ENCODE measurements around the gene C4orf17. TPM values are rescaled to one million over a fixed set of nuclear protein-coding genes. Genes with fewer than 3 reads are reported as not detected.

Gene C4orf17
- total RNA-seq, 2 experiments from 2014 or later = not detected

- H3K27ac ChIP-seq (ENCODE audit: low read depth, low read length, poor library complexity, severe bottlenecking) = no peak overlapping the region
- no peaks in the 10 kb centered on the region for H3K79me2 ChIP-seq (ENCODE audit: insufficient read depth, low read depth, low read length)
- H4K20me1 ChIP-seq (ENCODE audit: insufficient read depth, low read length) = no peaks in the 10 kb centered on the region
- no peak for DNase-seq (ENCODE audit: low spot score)
- no peaks in the 10 kb centered on the region for H3K4me1 ChIP-seq (ENCODE audit: insufficient read depth, low read length, poor library complexity, severe bottlenecking)
- no peaks in the 10 kb centered on the region for H3K9me2 ChIP-seq (ENCODE audit: insufficient read depth, low read length)
- intact Hi-C loops (cut with micrococcal nuclease; ENCODE audit: unreplicated experiment) = loop anchor here (10.0 kb wide), 1 partner anchor 336 kb away; no protein-coding TSS in a partner anchor
- no peaks in the 10 kb centered on the region for H3K9me3 ChIP-seq (ENCODE audit: low read length)
- no peak overlapping the region for H3K4me3 ChIP-seq (ENCODE audit: low read depth, low read length, poor library complexity, severe bottlenecking)
- no peak overlapping the region for H2AFZ ChIP-seq (ENCODE audit: low read length)
- POLR2A ChIA-PET = no interaction called here
- no TSS peak for BruUV-seq (replicated peaks)
- H3K4me2 ChIP-seq (ENCODE audit: low read length) = no peak overlapping the region
- TF ChIP-seq CTCF (conservative IDR thresholded peaks at IDR 0.05; ENCODE audit: low read length) (no peak), EZH2phosphoT487 (IDR thresholded peaks at IDR 0.05; ENCODE audit: borderline replicate concordance, low read depth, low read length) (no peak)
- no peaks in the 10 kb centered on the region for H3K36me3 ChIP-seq (ENCODE audit: insufficient read depth, low read length)
- CTCF ChIA-PET (ENCODE audit: unreplicated experiment) = no interaction called here
Observed at GRCh38 chr4:99468889-99469288, 41.9 kb upstream of the C4orf17 start.

GRCh38 chr4:99471349-99471748, 39.5 kb upstream of the C4orf17 start:
- Histone ChIP-seq H3K9me3 (ENCODE audit: low read length) (no peaks in the 10 kb centered on the region), H3K27ac (ENCODE audit: low read depth, low read length, poor library complexity, severe bottlenecking) (no peak overlapping the region), H3K36me3 (ENCODE audit: insufficient read depth, low read length) (no peaks in the 10 kb centered on the region), H3K79me2 (ENCODE audit: insufficient read depth, low read depth, low read length) (no peaks in the 10 kb centered on the region), H2AFZ (ENCODE audit: low read length) (no peak overlapping the region), H3K9me2 (ENCODE audit: insufficient read depth, low read length) (no peaks in the 10 kb centered on the region), H3K4me1 (ENCODE audit: insufficient read depth, low read length, poor library complexity, severe bottlenecking) (no peaks in the 10 kb centered on the region), H3K4me3 (ENCODE audit: low read depth, low read length, poor library complexity, severe bottlenecking) (no peak overlapping the region), H4K20me1 (ENCODE audit: insufficient read depth, low read length) (no peaks in the 10 kb centered on the region), H3K4me2 (ENCODE audit: low read length) (no peak overlapping the region)
- intact Hi-C loops (cut with micrococcal nuclease; ENCODE audit: unreplicated experiment) = no loop called here
- DNase-seq (ENCODE audit: low spot score) = no peak
- BruUV-seq (replicated peaks) = no TSS peak
- TF ChIP-seq EZH2phosphoT487 (IDR thresholded peaks at IDR 0.05; ENCODE audit: borderline replicate concordance, low read depth, low read length) (no peak), CTCF (conservative IDR thresholded peaks at IDR 0.05; ENCODE audit: low read length) (no peak)
- CTCF ChIA-PET (ENCODE audit: unreplicated experiment) = no interaction called here
- POLR2A ChIA-PET = interaction anchor here (0.5 kb wide), 1 partner anchor 1074 kb away, joined by 3 read pairs; no protein-coding TSS in a partner anchor

- no peak for DNase-seq (ENCODE audit: low spot score)
- ChIA-PET CTCF (ENCODE audit: unreplicated experiment) (no interaction called here), POLR2A (interaction anchor here (0.5 kb wide), 1 partner anchor 1073 kb away, joined by 3 read pairs; no protein-coding TSS in a partner anchor)
- Histone ChIP-seq H3K79me2 (ENCODE audit: insufficient read depth, low read depth, low read length) (no peaks in the 10 kb centered on the region), H3K9me2 (ENCODE audit: insufficient read depth, low read length) (no peaks in the 10 kb centered on the region), H2AFZ (ENCODE audit: low read length) (no peak overlapping the region), H3K36me3 (ENCODE audit: insufficient read depth, low read length) (no peaks in the 10 kb centered on the region), H3K27ac (ENCODE audit: low read depth, low read length, poor library complexity, severe bottlenecking) (no peak overlapping the region), H3K4me1 (ENCODE audit: insufficient read depth, low read length, poor library complexity, severe bottlenecking) (no peaks in the 10 kb centered on the region), H4K20me1 (ENCODE audit: insufficient read depth, low read length) (no peaks in the 10 kb centered on the region), H3K9me3 (ENCODE audit: low read length) (no peaks in the 10 kb centered on the region), H3K4me3 (ENCODE audit: low read depth, low read length, poor library complexity, severe bottlenecking) (no peak overlapping the region), H3K4me2 (ENCODE audit: low read length) (no peak overlapping the region)
- intact Hi-C loops (cut with micrococcal nuclease; ENCODE audit: unreplicated experiment) = no loop called here
- no TSS peak for BruUV-seq (replicated peaks)
- TF ChIP-seq CTCF (conservative IDR thresholded peaks at IDR 0.05; ENCODE audit: low read length) = no peak
Observed at GRCh38 chr4:99471896-99472295, 38.9 kb upstream of the C4orf17 start.
